H9 (cell line): ENCODE data around the gene KLK7. TPM values are rescaled to one million over a fixed set of nuclear protein-coding genes. Genes with fewer than 3 reads are reported as not detected.

Experiments
- DNase-seq: peaks from one replicate; pipeline ENCODE4 v3.0.0-alpha.2; 2017
- H2AFZ ChIP-seq: one replicate; pipeline ENCODE4 v1.6.1; 2013; ENCODE audit warnings: mild to moderate bottlenecking, low read length, control low read depth, moderate library complexity
- H2AK5ac ChIP-seq: 2 replicates; pipeline ENCODE4 v1.6.1; 2013; ENCODE audit warnings: low read length, control low read depth, mixed read lengths; ENCODE audit not compliant: insufficient read length
- H2BK120ac ChIP-seq: one replicate; pipeline ENCODE4 v1.6.1; 2013; ENCODE audit warnings: low read depth, mild to moderate bottlenecking, low read length, control low read depth, inconsistent platforms; ENCODE audit not compliant: poor library complexity, severe bottlenecking
- H2BK12ac ChIP-seq: 2 replicates; pipeline ENCODE4 v1.6.1; 2013; ENCODE audit warnings: low read length, control low read depth, mixed read lengths, low read depth; ENCODE audit not compliant: insufficient read length
- H2BK15ac ChIP-seq: 2 replicates; pipeline ENCODE4 v1.6.1; 2013; ENCODE audit warnings: low read depth, low read length, control low read depth
- H2BK20ac ChIP-seq: one replicate; pipeline ENCODE4 v1.6.1; 2013; ENCODE audit warnings: low read depth, mild to moderate bottlenecking, low read length, control low read depth, inconsistent platforms; ENCODE audit not compliant: poor library complexity, severe bottlenecking
- H2BK5ac ChIP-seq: 2 replicates; pipeline ENCODE4 v1.6.1; 2013; ENCODE audit warnings: low read length, control low read depth, mixed read lengths; ENCODE audit not compliant: insufficient read length
- H3K14ac ChIP-seq: 2 replicates; pipeline ENCODE4 v1.6.1; 2013; ENCODE audit warnings: low read length, control low read depth; ENCODE audit not compliant: insufficient read depth
- H3K18ac ChIP-seq: 2 replicates; pipeline ENCODE4 v1.6.1; 2013; ENCODE audit warnings: low read depth, mild to moderate bottlenecking, mixed read lengths, low read length, control low read depth; ENCODE audit not compliant: insufficient read length
- H3K23ac ChIP-seq: 2 replicates; pipeline ENCODE4 v1.6.1; 2013; ENCODE audit warnings: low read length, control low read depth, mixed read lengths, low read depth; ENCODE audit not compliant: insufficient read length
- H3K23me2 ChIP-seq: 2 replicates; pipeline ENCODE4 v1.6.1; 2013; ENCODE audit warnings: low read depth, mild to moderate bottlenecking, mixed read lengths, low read length, control low read depth; ENCODE audit not compliant: insufficient read length, poor library complexity, severe bottlenecking
- H3K27ac ChIP-seq: 2 replicates; pipeline ENCODE4 v1.5.1; 2013; ENCODE audit warnings: low read length, control low read depth, mixed read lengths, low read depth; ENCODE audit not compliant: insufficient read length
- H3K27me3 ChIP-seq: 2 replicates; pipeline ENCODE4 v1.6.1; 2013; ENCODE audit warnings: low read length, control low read depth, inconsistent platforms; ENCODE audit not compliant: insufficient read depth
- H3K4ac ChIP-seq: 2 replicates; pipeline ENCODE4 v1.6.1; 2013; ENCODE audit warnings: low read depth, mild to moderate bottlenecking, control low read depth, inconsistent platforms, low read length, moderate library complexity
- H3K4me1 ChIP-seq: 2 replicates; pipeline ENCODE4 v1.6.1; 2013; ENCODE audit warnings: low read length, control low read depth, inconsistent platforms; ENCODE audit not compliant: insufficient read depth
- H3K4me2 ChIP-seq: 2 replicates; pipeline ENCODE4 v1.6.1; 2013; ENCODE audit warnings: low read length, control low read depth, mixed read lengths; ENCODE audit not compliant: insufficient read length, insufficient read depth
- H3K56ac ChIP-seq: 2 replicates; pipeline ENCODE4 v1.6.1; 2013; ENCODE audit warnings: low read depth, mild to moderate bottlenecking, mixed read lengths, low read length, control low read depth; ENCODE audit not compliant: insufficient read length
- H3K79me1 ChIP-seq: 2 replicates; pipeline ENCODE4 v1.6.1; 2013; ENCODE audit warnings: low read depth, mild to moderate bottlenecking, moderate library complexity, low read length, control low read depth, inconsistent platforms; ENCODE audit not compliant: insufficient read depth, poor library complexity, severe bottlenecking
- H3K79me2 ChIP-seq: 2 replicates; pipeline ENCODE4 v1.6.1; 2013; ENCODE audit warnings: low read length, control low read depth, inconsistent platforms; ENCODE audit not compliant: insufficient read depth
- H3K9ac ChIP-seq: 2 replicates; pipeline ENCODE4 v1.6.1; 2013; ENCODE audit warnings: low read length, control low read depth, mixed read lengths; ENCODE audit not compliant: insufficient read length; ENCODE audit errors: extremely low read depth
- H3K9me3 ChIP-seq: one replicate; pipeline ENCODE4 v1.6.1; 2013; ENCODE audit warnings: low read depth, low read length, inconsistent platforms; ENCODE audit not compliant: control insufficient read depth
- H3T11ph ChIP-seq: one replicate; pipeline ENCODE4 v1.6.1; 2013; ENCODE audit warnings: mild to moderate bottlenecking, low read length, control low read depth, inconsistent platforms
- H4K20me1 ChIP-seq: one replicate; pipeline ENCODE4 v1.6.1; 2013; ENCODE audit not compliant: control insufficient read depth, insufficient read length, insufficient read depth
- H4K5ac ChIP-seq: 2 replicates; pipeline ENCODE4 v1.6.1; 2013; ENCODE audit warnings: low read depth, mild to moderate bottlenecking, mixed read lengths, low read length, control low read depth; ENCODE audit not compliant: insufficient read length
- H4K8ac ChIP-seq: replicated peaks from 2 replicates; pipeline ENCODE4 v1.6.1; 2013; ENCODE audit warnings: low read length, control low read depth, mixed read lengths, low read depth; ENCODE audit not compliant: insufficient read length
- H4K91ac ChIP-seq: 2 replicates; pipeline ENCODE4 v1.6.1; 2013; ENCODE audit warnings: low read depth, mild to moderate bottlenecking, moderate library complexity, mixed read lengths, low read length, control low read depth; ENCODE audit not compliant: insufficient read length
- H3K27ac Mint-ChIP-seq, 3 experiments: 2 replicates in 2 of 3; 3 replicates in 1 of 3; pipeline ENCODE4 v1.8.0; 2020 to 2021; ENCODE audit warnings: mixed read lengths in 3 of 3, mild to moderate bottlenecking in 1 of 3, moderate library complexity in 1 of 3
- H3K27me3 Mint-ChIP-seq: 2 replicates; pipeline ENCODE4 v1.8.0; 2021; ENCODE audit warnings: low read depth, mild to moderate bottlenecking, moderate library complexity, mixed read lengths
- H3K36me3 Mint-ChIP-seq, 3 experiments: 2 replicates in 2 of 3; 3 replicates in 1 of 3; pipeline ENCODE4 v1.8.0; 2020 to 2021; ENCODE audit warnings: low read depth in 3 of 3, mixed read lengths in 3 of 3; ENCODE audit not compliant: insufficient read depth in 1 of 3
- H3K4me1 Mint-ChIP-seq, 2 experiments: 2 replicates each; pipeline ENCODE4 v1.8.0; 2020; ENCODE audit warnings: mixed read lengths in 2 of 2
- H3K4me3 Mint-ChIP-seq, 2 experiments: 2 replicates in 1 of 2; 3 replicates in 1 of 2; pipeline ENCODE4 v1.8.0; 2020 to 2021; ENCODE audit warnings: mild to moderate bottlenecking in 2 of 2, mixed read lengths in 2 of 2, moderate library complexity in 1 of 2
- H3K9me3 Mint-ChIP-seq, 2 experiments: 2 replicates in 1 of 2; 3 replicates in 1 of 2; pipeline ENCODE4 v1.8.0; 2020; ENCODE audit warnings: mild to moderate bottlenecking in 2 of 2, mixed read lengths in 2 of 2, moderate library complexity in 1 of 2
- WGBS: extraction: QIAGEN DNeasy Blood & Tissue Kit; methylation state at CpG from one replicate; pipeline ENCODE4 v1.1.7; 2013; ENCODE audit warnings: missing lambda C conversion rate, low lambda C conversion rate, mixed read lengths; ENCODE audit not compliant: insufficient read length; ENCODE audit errors: extremely low coverage; 5-methylcytosine and 5-hydroxymethylcytosine counted together
- total RNA-seq: library from RNA; stranded (reverse); gene quantifications from 2 replicates; pipeline ENCODE4 v1.2.1, GENCODE V29; 2021
- TF ChIP-seq, protein P1 (sequence below): fragments of 200-600 bp; sonication (generic); conservative IDR thresholded peaks from 3 replicates; pipeline ENCODE4 v1.8.0; 2021; ENCODE audit warnings: antibody characterized with exemption, mild to moderate bottlenecking

The KLK7 gene
- total RNA-seq, 1 experiment from 2014 or later: 0.52 TPM

DNA sequence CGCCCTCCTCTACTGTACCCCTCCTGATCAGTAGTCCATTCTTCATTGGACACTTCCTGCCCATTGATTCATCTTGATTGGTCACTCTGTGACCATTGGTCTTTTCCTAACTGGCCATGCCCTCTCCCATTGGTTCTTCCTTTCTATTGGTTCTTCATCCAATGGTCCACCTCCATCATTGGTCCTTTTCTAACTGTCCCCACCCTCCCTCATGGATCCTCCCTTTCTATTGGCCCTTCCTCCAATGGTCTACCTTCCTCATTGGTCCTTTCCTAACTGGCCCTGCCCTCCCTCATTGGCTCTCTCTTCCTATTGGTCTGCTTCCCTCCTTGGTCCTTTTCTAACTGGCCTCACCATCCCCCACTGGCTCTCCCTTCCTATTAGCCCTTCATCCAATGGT is 21.5 kb downstream of the KLK7 start:
- Histone ChIP-seq H3K56ac (no peak overlapping the region), H3K79me1 (no peaks in the 10 kb centered on the region), H3K79me2 (no peaks in the 10 kb centered on the region), H2BK5ac (no peak overlapping the region), H4K20me1 (no peaks in the 10 kb centered on the region), H4K8ac (no peak overlapping the region), H3K23ac (no peak overlapping the region), H3K4me1 (no peaks in the 10 kb centered on the region), H2BK120ac (no peak overlapping the region), H3K4ac (no peak overlapping the region), H3K14ac (no peak overlapping the region), H4K91ac (no peak overlapping the region), H3K18ac (no peak overlapping the region), H4K5ac (no peak overlapping the region), H3K4me2 (no peak overlapping the region), H2BK20ac (no peak overlapping the region), H2BK15ac (no peak overlapping the region), H3K27ac (no peak overlapping the region), H2AFZ (no peak overlapping the region), H3K9me3 (no peaks in the 10 kb centered on the region), H2AK5ac (no peak overlapping the region), H3K9ac (no peak overlapping the region), H3K27me3 (no peaks in the 10 kb centered on the region), H3T11ph (no peak overlapping the region), H3K23me2 (no peaks in the 10 kb centered on the region), H2BK12ac (no peak overlapping the region)
- DNase-seq: no peak
- Mint-ChIP-seq H3K4me1 (peaks cover 0 to 10% of the 10 kb centered on the region in 2 experiments; a peak in 2 of 4 replicates), H3K27ac (no peak overlapping the region), H3K27me3 (peaks cover 61% of the 10 kb centered on the region), H3K36me3 (no peaks in the 10 kb centered on the region; a peak in 2 of 7 replicates), H3K9me3 (peaks cover 0 to 5% of the 10 kb centered on the region in 2 experiments; a peak in 1 of 5 replicates), H3K4me3 (no peak overlapping the region)
- TF ChIP-seq, protein P1, sequence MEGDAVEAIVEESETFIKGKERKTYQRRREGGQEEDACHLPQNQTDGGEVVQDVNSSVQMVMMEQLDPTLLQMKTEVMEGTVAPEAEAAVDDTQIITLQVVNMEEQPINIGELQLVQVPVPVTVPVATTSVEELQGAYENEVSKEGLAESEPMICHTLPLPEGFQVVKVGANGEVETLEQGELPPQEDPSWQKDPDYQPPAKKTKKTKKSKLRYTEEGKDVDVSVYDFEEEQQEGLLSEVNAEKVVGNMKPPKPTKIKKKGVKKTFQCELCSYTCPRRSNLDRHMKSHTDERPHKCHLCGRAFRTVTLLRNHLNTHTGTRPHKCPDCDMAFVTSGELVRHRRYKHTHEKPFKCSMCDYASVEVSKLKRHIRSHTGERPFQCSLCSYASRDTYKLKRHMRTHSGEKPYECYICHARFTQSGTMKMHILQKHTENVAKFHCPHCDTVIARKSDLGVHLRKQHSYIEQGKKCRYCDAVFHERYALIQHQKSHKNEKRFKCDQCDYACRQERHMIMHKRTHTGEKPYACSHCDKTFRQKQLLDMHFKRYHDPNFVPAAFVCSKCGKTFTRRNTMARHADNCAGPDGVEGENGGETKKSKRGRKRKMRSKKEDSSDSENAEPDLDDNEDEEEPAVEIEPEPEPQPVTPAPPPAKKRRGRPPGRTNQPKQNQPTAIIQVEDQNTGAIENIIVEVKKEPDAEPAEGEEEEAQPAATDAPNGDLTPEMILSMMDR: no peak
- no CpG with 5 or more reads among the region's 1 CpG for WGBS
